Kidney epithelial cell (primary cell): ENCODE data around the gene ESCO1. TPM values are rescaled to one million over a fixed set of nuclear protein-coding genes. Genes with fewer than 3 reads are reported as not detected.

Experiments
- DNase-seq: peaks from one replicate; pipeline ENCODE4 v3.0.0-alpha.2; 2010; ENCODE audit warnings: low read depth
- H3K27me3 ChIP-seq: 2 replicates; pipeline ENCODE4 v1.6.0; 2011; ENCODE audit warnings: low read length; ENCODE audit not compliant: control insufficient read depth, insufficient read depth
- H3K36me3 ChIP-seq: 2 replicates; pipeline ENCODE4 v1.5.1; 2011; ENCODE audit warnings: low read length; ENCODE audit not compliant: control insufficient read depth, insufficient read depth
- H3K4me3 ChIP-seq: 2 replicates; pipeline ENCODE4 v1.5.1; 2011; ENCODE audit warnings: low read depth, mild to moderate bottlenecking, control low read depth, low read length
- CTCF ChIP-seq: IDR thresholded peaks from 2 replicates; pipeline ENCODE4 v1.5.1; 2011; ENCODE audit warnings: mild to moderate bottlenecking, moderate library complexity, low read length, control low read depth, inconsistent platforms; ENCODE audit not compliant: insufficient read depth, poor library complexity, severe bottlenecking
- total RNA-seq: library from RNA; depleted of rRNA; stranded (reverse); fragments of >200 nt; gene quantifications from 2 replicates; pipeline ENCODE4 v1.2.3, GENCODE V29; 2015

The ESCO1 gene
- total RNA-seq, 1 donor from 2014 or later, result 18.9 TPM

DNA sequence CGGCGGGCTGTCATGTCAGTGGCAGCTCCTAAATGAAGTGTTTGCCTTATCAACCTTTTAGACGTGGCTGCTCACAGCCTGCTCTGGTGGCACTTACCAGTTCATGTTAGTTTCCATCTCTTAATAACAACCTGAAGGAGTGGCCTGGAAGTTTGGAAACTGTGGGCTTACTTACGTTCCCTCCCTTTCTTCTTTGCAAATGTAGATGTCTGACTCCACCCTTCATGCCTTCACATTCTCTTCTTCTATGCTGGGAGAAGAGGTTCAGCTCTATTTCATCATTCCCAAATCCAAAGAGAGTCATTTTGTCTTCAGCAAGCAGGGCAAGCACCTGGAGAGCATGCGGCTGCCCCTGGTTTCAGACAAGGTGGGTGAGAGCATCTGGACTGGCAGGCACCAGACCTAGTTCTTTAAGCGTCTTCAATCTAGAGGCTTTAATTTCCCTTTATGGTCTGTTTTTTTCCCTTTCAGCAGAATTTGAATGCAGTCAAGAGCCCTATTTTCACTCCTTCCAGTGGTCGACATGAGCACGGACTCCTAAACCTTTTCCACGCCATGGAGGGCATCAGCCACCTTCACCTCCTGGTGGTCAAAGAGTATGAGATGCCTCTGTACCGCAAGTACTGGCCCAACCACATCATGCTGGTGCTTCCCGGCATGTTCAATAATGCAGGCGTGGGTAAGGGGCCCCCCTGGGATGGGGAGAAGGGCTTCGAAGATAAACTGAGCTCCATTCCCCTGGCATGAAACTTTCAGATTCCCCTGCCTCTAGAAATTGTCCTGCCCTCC lies 92.4 kb downstream of the ESCO1 start:
- no peak for DNase-seq
- no peak for TF ChIP-seq CTCF
- Histone ChIP-seq H3K27me3 (no peaks in the 10 kb centered on the region), H3K36me3 (no peaks in the 10 kb centered on the region), H3K4me3 (no peak overlapping the region)

DNA sequence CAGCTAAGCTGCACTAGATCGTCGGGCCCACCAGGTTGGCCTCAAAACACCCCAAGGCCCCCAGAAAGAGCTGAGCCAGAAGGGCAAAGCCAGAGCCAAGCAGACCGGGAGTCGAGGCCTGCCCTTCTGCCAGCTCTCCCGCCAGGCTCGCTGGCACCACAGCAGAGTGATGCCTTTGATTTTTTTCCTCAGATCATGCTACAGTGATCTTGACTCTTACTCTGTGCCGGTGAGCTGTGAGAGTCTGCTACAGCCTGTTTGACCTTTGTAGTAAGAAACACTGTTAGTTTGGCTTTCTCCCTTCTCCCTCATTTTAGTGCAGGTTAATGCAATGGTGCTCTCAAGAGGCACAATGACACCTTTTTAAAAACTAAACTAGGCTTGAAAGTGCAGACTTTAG lies 97.8 kb downstream of the ESCO1 start:
- no peaks in the 10 kb centered on the region for H3K36me3 ChIP-seq
- no peak for TF ChIP-seq CTCF
- DNase-seq, result no peak
- H3K4me3 ChIP-seq, result no peak overlapping the region
- no peaks in the 10 kb centered on the region for H3K27me3 ChIP-seq

GRCh38 chr18:21499997-21500396 lies 100.5 kb downstream of the ESCO1 start:
- H3K27me3 ChIP-seq, result no peaks in the 10 kb centered on the region
- TF ChIP-seq CTCF, result no peak
- H3K4me3 ChIP-seq, result no peak overlapping the region
- no peaks in the 10 kb centered on the region for H3K36me3 ChIP-seq
- DNase-seq, result no peak

- no peaks in the 10 kb centered on the region for H3K27me3 ChIP-seq
- TF ChIP-seq CTCF, result no peak
Observed at GRCh38 chr18:21496277-21496835, 104.1 kb downstream of the ESCO1 start.

DNA sequence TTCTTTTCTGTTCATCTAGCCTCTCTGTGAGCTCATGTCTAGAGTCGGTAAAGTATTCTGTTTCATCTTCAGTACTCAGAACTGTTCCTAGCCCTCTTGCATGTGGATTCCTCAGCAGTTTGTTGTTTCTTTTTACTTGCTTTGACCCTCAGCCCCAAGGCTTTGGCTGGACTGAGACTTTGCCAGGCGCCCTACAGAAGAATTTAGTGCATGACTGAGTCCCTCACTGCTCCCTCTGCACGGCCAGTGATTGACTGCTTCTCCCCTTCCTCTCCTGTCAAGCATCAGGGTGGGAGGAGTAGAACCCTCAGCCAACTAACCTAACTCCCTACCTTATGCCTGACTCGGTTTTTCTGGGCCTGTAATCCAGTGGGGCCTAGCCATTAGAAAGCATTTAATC lies 109.8 kb downstream of the ESCO1 start:
- no peak for DNase-seq
- no peaks in the 10 kb centered on the region for H3K27me3 ChIP-seq
- H3K4me3 ChIP-seq, result no peak overlapping the region
- H3K36me3 ChIP-seq, result no peaks in the 10 kb centered on the region
- no peak for TF ChIP-seq CTCF

More at GRCh38 chr18:21496277-21496835, 104.1 kb downstream of the ESCO1 start:
- no peaks in the 10 kb centered on the region for H3K36me3 ChIP-seq
- no peak for DNase-seq
- H3K4me3 ChIP-seq, result no peak overlapping the region
